ENCODE data around the gene USP10.

The USP10 gene

GRCh38 chr16:84667600-84668309, 32.0 kb upstream of the USP10 start:
- Histone ChIP-seq H3K9ac (ENCODE audit: low read length) (no peak overlapping the region), H3K4me2 (ENCODE audit: low read length) (no peak overlapping the region), H3K4me3 (ENCODE audit: low read length) (no peak overlapping the region), H3K36me3 (ENCODE audit: control insufficient read depth, insufficient read depth, low read length) (peaks cover 2% of the 10 kb centered on the region), H4K5ac (ENCODE audit: low read length) (no peak overlapping the region), H3K27ac (ENCODE audit: low read depth, low read length) (no peak overlapping the region), H3K79me2 (ENCODE audit: control insufficient read depth, insufficient read depth, low read length) (no peaks in the 10 kb centered on the region), H2BK120ac (ENCODE audit: low read depth, low read length) (no peak overlapping the region), H2AK5ac (ENCODE audit: low read length) (no peak overlapping the region), H2BK5ac (ENCODE audit: low read length) (no peak overlapping the region), H3K4me1 (ENCODE audit: control insufficient read depth, low read depth, low read length) (no peaks in the 10 kb centered on the region), H3K23ac (ENCODE audit: low read length) (no peak overlapping the region), H3K27me3 (ENCODE audit: insufficient read depth, low read length, poor library complexity) (no peaks in the 10 kb centered on the region), H4K8ac (ENCODE audit: low read depth, low read length) (no peak overlapping the region), H3K79me1 (ENCODE audit: low read length) (no peaks in the 10 kb centered on the region), H3K56ac (ENCODE audit: low read length) (no peak overlapping the region), H2BK15ac (replicated peaks; ENCODE audit: low read depth) (no peak overlapping the region), H3K18ac (ENCODE audit: low read length) (no peak overlapping the region), H3K4ac (ENCODE audit: low read depth, low read length) (no peak overlapping the region)
- no CpG with 5 or more reads among the region's 16 CpGs for WGBS (ENCODE audit: extremely low coverage, insufficient coverage, low lambda C conversion rate)
- no peak for DNase-seq

- Histone ChIP-seq H3K23ac (ENCODE audit: low read length) (no peak overlapping the region), H3K4me3 (ENCODE audit: low read length) (no peak overlapping the region), H3K79me2 (ENCODE audit: control insufficient read depth, insufficient read depth, low read length) (no peaks in the 10 kb centered on the region), H3K79me1 (ENCODE audit: low read length) (no peaks in the 10 kb centered on the region), H3K4ac (ENCODE audit: low read depth, low read length) (no peak overlapping the region), H2BK120ac (ENCODE audit: low read depth, low read length) (no peak overlapping the region), H4K8ac (ENCODE audit: low read depth, low read length) (no peak overlapping the region), H2AK5ac (ENCODE audit: low read length) (no peak overlapping the region), H3K4me1 (ENCODE audit: control insufficient read depth, low read depth, low read length) (no peaks in the 10 kb centered on the region), H2BK5ac (ENCODE audit: low read length) (no peak overlapping the region), H3K56ac (ENCODE audit: low read length) (peak overlapping the region; percentile 25), H3K36me3 (ENCODE audit: control insufficient read depth, insufficient read depth, low read length) (no peaks in the 10 kb centered on the region), H3K18ac (ENCODE audit: low read length) (no peak overlapping the region), H3K4me2 (ENCODE audit: low read length) (no peak overlapping the region), H2BK15ac (replicated peaks; ENCODE audit: low read depth) (no peak overlapping the region), H4K5ac (ENCODE audit: low read length) (no peak overlapping the region), H3K27ac (ENCODE audit: low read depth, low read length) (no peak overlapping the region), H3K27me3 (ENCODE audit: insufficient read depth, low read length, poor library complexity) (no peaks in the 10 kb centered on the region), H3K9ac (ENCODE audit: low read length) (no peak overlapping the region)
- WGBS (ENCODE audit: extremely low coverage, insufficient coverage, low lambda C conversion rate) = no CpG with 5 or more reads among the region's 12 CpGs
- DNase-seq = no peak
These were observed 29.7 kb upstream of the USP10 start for GRCh38 chr16:84670063-84670462.

GRCh38 chr16:84672276-84673202, 27.3 kb upstream of the USP10 start:
- no peak overlapping the region for H3K4me3 ChIP-seq (ENCODE audit: low read length)
- H3K79me2 ChIP-seq (ENCODE audit: control insufficient read depth, insufficient read depth, low read length) = no peaks in the 10 kb centered on the region
- H3K79me1 ChIP-seq (ENCODE audit: low read length) = no peaks in the 10 kb centered on the region
- H3K56ac ChIP-seq (ENCODE audit: low read length) = no peak overlapping the region
- no peak overlapping the region for H3K4ac ChIP-seq (ENCODE audit: low read depth, low read length)
- H3K36me3 ChIP-seq (ENCODE audit: control insufficient read depth, insufficient read depth, low read length) = no peaks in the 10 kb centered on the region
- no peak overlapping the region for H4K8ac ChIP-seq (ENCODE audit: low read depth, low read length)
- no peak overlapping the region for H4K5ac ChIP-seq (ENCODE audit: low read length)
- no peak overlapping the region for H3K23ac ChIP-seq (ENCODE audit: low read length)
- no peak overlapping the region for H2BK120ac ChIP-seq (ENCODE audit: low read depth, low read length)
- H2AK5ac ChIP-seq (ENCODE audit: low read length) = no peak overlapping the region
- no peak overlapping the region for H3K18ac ChIP-seq (ENCODE audit: low read length)
- no peak overlapping the region for H2BK5ac ChIP-seq (ENCODE audit: low read length)
- peak; percentile 80 for DNase-seq
- H3K4me2 ChIP-seq (ENCODE audit: low read length) = no peak overlapping the region
- H3K27me3 ChIP-seq (ENCODE audit: insufficient read depth, low read length, poor library complexity) = no peaks in the 10 kb centered on the region
- no CpG with 5 or more reads among the region's 26 CpGs for WGBS (ENCODE audit: extremely low coverage, insufficient coverage, low lambda C conversion rate)
- no peak overlapping the region for H3K9ac ChIP-seq (ENCODE audit: low read length)
- H2BK15ac ChIP-seq (replicated peaks; ENCODE audit: low read depth) = no peak overlapping the region
- no peak overlapping the region for H3K27ac ChIP-seq (ENCODE audit: low read depth, low read length)
- no peaks in the 10 kb centered on the region for H3K4me1 ChIP-seq (ENCODE audit: control insufficient read depth, low read depth, low read length)

- no peak for DNase-seq
- no peak overlapping the region for H3K4ac ChIP-seq (ENCODE audit: low read depth, low read length)
- WGBS (ENCODE audit: extremely low coverage, insufficient coverage, low lambda C conversion rate) = no CpG with 5 or more reads among the region's 3 CpGs
These were observed 26.6 kb upstream of the USP10 start for GRCh38 chr16:84673203-84673535.

GRCh38 chr16:84673561-84673960, 26.2 kb upstream of the USP10 start:
- Histone ChIP-seq H2BK15ac (replicated peaks; ENCODE audit: low read depth) (no peak overlapping the region), H3K18ac (ENCODE audit: low read length) (no peak overlapping the region), H3K27me3 (ENCODE audit: insufficient read depth, low read length, poor library complexity) (no peaks in the 10 kb centered on the region), H3K4me1 (ENCODE audit: control insufficient read depth, low read depth, low read length) (no peaks in the 10 kb centered on the region), H2BK5ac (ENCODE audit: low read length) (no peak overlapping the region), H3K79me1 (ENCODE audit: low read length) (no peaks in the 10 kb centered on the region), H4K5ac (ENCODE audit: low read length) (no peak overlapping the region), H3K36me3 (ENCODE audit: control insufficient read depth, insufficient read depth, low read length) (no peaks in the 10 kb centered on the region), H3K56ac (ENCODE audit: low read length) (no peak overlapping the region), H2AK5ac (ENCODE audit: low read length) (no peak overlapping the region), H3K79me2 (ENCODE audit: control insufficient read depth, insufficient read depth, low read length) (no peaks in the 10 kb centered on the region), H3K23ac (ENCODE audit: low read length) (no peak overlapping the region), H3K4me3 (ENCODE audit: low read length) (no peak overlapping the region), H2BK120ac (ENCODE audit: low read depth, low read length) (no peak overlapping the region), H3K4ac (ENCODE audit: low read depth, low read length) (no peak overlapping the region), H4K8ac (ENCODE audit: low read depth, low read length) (no peak overlapping the region), H3K27ac (ENCODE audit: low read depth, low read length) (no peak overlapping the region), H3K4me2 (ENCODE audit: low read length) (no peak overlapping the region), H3K9ac (ENCODE audit: low read length) (no peak overlapping the region)
- DNase-seq = no peak
- WGBS (ENCODE audit: extremely low coverage, insufficient coverage, low lambda C conversion rate) = no CpG with 5 or more reads among the region's 3 CpGs

More at GRCh38 chr16:84673203-84673535, 26.6 kb upstream of the USP10 start:
- Histone ChIP-seq H3K56ac (ENCODE audit: low read length) (no peak overlapping the region), H3K4me3 (ENCODE audit: low read length) (no peak overlapping the region), H2BK5ac (ENCODE audit: low read length) (no peak overlapping the region), H2BK120ac (ENCODE audit: low read depth, low read length) (no peak overlapping the region), H3K23ac (ENCODE audit: low read length) (no peak overlapping the region), H3K79me1 (ENCODE audit: low read length) (no peaks in the 10 kb centered on the region), H3K27me3 (ENCODE audit: insufficient read depth, low read length, poor library complexity) (no peaks in the 10 kb centered on the region), H3K9ac (ENCODE audit: low read length) (no peak overlapping the region), H3K4me1 (ENCODE audit: control insufficient read depth, low read depth, low read length) (no peaks in the 10 kb centered on the region), H3K4me2 (ENCODE audit: low read length) (no peak overlapping the region), H2AK5ac (ENCODE audit: low read length) (no peak overlapping the region), H3K27ac (ENCODE audit: low read depth, low read length) (no peak overlapping the region), H4K8ac (ENCODE audit: low read depth, low read length) (no peak overlapping the region), H3K79me2 (ENCODE audit: control insufficient read depth, insufficient read depth, low read length) (no peaks in the 10 kb centered on the region), H3K36me3 (ENCODE audit: control insufficient read depth, insufficient read depth, low read length) (no peaks in the 10 kb centered on the region), H2BK15ac (replicated peaks; ENCODE audit: low read depth) (no peak overlapping the region), H4K5ac (ENCODE audit: low read length) (no peak overlapping the region), H3K18ac (ENCODE audit: low read length) (no peak overlapping the region)

All from mesendoderm (in vitro differentiated cells).